ENCODE measurements around the gene TRIM47. TPM values are rescaled to one million over a fixed set of nuclear protein-coding genes. Genes with fewer than 3 reads are reported as not detected.
"Not testable (repeated sequence)": the region's sequence is repeated elsewhere in the genome, so short reads cannot be mapped to it uniquely, and the experiment has no call there.

TRIM47 gene
- total RNA-seq, 4 donors from 2014 or later = 6.8 to 70.1 (median 19.0) TPM

DNA sequence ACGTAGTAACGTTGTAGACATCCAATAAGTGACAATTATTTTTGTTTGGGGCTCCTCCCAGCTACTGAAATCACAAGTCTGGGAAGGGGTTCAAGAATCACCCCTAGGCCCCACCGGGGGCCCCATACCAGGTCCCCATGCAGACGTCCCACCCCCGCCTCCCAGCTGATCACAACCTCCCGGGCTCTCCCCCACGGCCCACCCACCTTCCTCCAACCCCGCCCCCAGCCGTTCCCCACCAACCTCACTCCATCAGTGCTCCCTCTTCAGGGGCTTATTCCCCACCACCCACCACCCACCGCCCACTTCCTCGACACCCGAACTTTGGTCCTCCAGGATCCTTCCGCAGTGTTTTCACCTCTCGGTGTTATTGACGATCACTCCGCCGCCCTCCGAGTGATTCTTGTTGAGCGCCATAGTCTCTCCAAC lies 23.5 kb downstream of the TRIM47 start:
- Histone ChIP-seq H3K27ac (peak overlapping the region; percentile 89 to 99), H3K4me3 (peak overlapping the region; percentile 54 to 90), H3K4me1 (no peaks in the 10 kb centered on the region), H3K27me3 (no peaks in the 10 kb centered on the region), H3K36me3 (no peaks in the 10 kb centered on the region), H3K9me3 (no peaks in the 10 kb centered on the region)
- TF ChIP-seq, protein P1, sequence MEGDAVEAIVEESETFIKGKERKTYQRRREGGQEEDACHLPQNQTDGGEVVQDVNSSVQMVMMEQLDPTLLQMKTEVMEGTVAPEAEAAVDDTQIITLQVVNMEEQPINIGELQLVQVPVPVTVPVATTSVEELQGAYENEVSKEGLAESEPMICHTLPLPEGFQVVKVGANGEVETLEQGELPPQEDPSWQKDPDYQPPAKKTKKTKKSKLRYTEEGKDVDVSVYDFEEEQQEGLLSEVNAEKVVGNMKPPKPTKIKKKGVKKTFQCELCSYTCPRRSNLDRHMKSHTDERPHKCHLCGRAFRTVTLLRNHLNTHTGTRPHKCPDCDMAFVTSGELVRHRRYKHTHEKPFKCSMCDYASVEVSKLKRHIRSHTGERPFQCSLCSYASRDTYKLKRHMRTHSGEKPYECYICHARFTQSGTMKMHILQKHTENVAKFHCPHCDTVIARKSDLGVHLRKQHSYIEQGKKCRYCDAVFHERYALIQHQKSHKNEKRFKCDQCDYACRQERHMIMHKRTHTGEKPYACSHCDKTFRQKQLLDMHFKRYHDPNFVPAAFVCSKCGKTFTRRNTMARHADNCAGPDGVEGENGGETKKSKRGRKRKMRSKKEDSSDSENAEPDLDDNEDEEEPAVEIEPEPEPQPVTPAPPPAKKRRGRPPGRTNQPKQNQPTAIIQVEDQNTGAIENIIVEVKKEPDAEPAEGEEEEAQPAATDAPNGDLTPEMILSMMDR (IDR thresholded peaks at IDR 0.05) = peak in 1 of 4 experiments; percentile 24
- no peak for TF ChIP-seq POLR2A (IDR thresholded peaks at IDR 0.05)
- no peak for DNase-seq
- intact Hi-C loops (cut with DNase I; ENCODE audit: low total_unique reads) = no loop called here

DNA sequence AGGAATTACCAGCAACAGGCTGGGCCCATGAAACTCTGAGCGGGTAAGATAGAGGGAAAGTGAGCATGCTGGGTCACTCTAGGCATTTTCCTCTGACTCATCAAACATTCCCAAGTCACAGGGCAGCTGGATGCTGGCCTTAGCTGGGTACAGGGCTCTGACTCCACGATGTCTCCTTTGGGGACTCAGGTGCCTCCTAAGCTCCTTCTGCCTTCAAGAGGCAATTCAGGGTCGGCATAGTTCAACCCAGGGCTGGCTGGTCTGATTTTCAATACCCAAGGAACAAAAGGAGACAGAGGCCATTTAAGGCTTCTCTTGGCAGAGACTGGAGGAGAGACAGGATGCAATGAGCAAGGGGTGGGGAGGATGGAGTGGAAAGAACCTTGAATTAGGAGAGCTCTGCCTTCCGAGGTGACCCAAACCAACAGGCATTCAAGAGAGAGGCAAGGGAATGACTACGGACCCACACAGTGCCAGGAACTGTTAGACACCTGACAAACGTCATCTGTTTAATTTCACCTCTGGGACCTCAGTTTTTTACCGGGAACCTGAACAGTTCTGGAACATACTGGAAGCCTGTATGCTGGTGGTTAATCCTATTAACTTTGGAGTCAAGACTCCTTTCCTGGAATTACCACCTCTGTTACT lies 24.2 kb downstream of the TRIM47 start:
- H3K4me1 ChIP-seq = no peaks in the 10 kb centered on the region
- no peak for DNase-seq
- intact Hi-C loops (cut with DNase I; ENCODE audit: low total_unique reads) = no loop called here

DNA sequence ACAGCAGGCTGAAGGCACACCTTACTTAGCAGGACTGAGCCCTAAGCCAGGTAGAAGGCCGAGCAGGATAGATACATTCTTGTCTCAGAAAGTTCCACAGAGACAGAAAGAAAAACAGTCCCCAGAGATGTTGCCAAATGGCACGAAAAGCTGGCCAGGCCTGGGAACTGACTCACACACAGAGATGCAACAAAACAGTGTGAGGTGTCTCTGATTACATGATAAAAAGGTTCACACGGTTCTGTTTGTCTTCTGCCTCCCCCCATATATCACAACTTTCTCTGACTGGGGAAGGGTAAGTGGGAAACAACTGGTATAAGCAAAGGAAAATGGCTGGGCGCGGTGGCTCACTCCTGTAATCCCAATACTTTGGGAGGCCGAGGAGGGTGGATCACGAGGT lies 24.9 kb downstream of the TRIM47 start:
- no peak for TF ChIP-seq POLR2A (IDR thresholded peaks at IDR 0.05)
- TF ChIP-seq, protein P1 (IDR thresholded peaks at IDR 0.05) = no peak
- H3K4me1 ChIP-seq = no peaks in the 10 kb centered on the region
- H3K36me3 ChIP-seq = no peaks in the 10 kb centered on the region
- H3K9me3 ChIP-seq = no peaks in the 10 kb centered on the region
- no peak overlapping the region for H3K4me3 ChIP-seq
- no peaks in the 10 kb centered on the region for H3K27me3 ChIP-seq
- intact Hi-C loops (cut with DNase I; ENCODE audit: low total_unique reads) = no loop called here
- H3K27ac ChIP-seq = peak overlapping the region; percentile 89 to 99
- no peak for DNase-seq

More for the DNA sequence above, 24.2 kb downstream of the TRIM47 start:
- H3K9me3 ChIP-seq = no peaks in the 10 kb centered on the region
- H3K4me3 ChIP-seq = peak overlapping the region; percentile 54 to 90
- no peak for TF ChIP-seq POLR2A (IDR thresholded peaks at IDR 0.05)
- TF ChIP-seq, protein P1 (IDR thresholded peaks at IDR 0.05) = no peak
- H3K36me3 ChIP-seq = no peaks in the 10 kb centered on the region
- H3K27me3 ChIP-seq = no peaks in the 10 kb centered on the region
- H3K27ac ChIP-seq = peak overlapping the region; percentile 89 to 99

DNA sequence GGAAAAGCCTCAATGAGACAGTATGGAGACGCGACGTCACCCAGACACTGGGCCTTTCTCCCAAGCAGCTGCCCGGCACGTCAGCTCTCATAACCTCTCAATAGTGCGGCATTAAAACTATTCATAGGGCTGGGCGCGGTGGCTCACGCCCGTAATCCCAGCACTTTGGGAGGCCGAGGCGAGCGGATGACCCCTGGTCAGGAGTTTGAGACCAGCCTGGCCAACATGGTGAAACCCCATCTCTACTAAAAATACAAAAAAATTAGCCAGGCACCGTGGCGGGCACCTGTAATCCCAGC lies 26.7 kb downstream of the TRIM47 start:
- H3K4me3 ChIP-seq; intact Hi-C loops (cut with DNase I; ENCODE audit: low total_unique reads); H3K4me1 ChIP-seq; H3K27ac ChIP-seq; H3K27me3 ChIP-seq; DNase-seq; H3K36me3 ChIP-seq; H3K9me3 ChIP-seq: not testable (repeated sequence)

DNA sequence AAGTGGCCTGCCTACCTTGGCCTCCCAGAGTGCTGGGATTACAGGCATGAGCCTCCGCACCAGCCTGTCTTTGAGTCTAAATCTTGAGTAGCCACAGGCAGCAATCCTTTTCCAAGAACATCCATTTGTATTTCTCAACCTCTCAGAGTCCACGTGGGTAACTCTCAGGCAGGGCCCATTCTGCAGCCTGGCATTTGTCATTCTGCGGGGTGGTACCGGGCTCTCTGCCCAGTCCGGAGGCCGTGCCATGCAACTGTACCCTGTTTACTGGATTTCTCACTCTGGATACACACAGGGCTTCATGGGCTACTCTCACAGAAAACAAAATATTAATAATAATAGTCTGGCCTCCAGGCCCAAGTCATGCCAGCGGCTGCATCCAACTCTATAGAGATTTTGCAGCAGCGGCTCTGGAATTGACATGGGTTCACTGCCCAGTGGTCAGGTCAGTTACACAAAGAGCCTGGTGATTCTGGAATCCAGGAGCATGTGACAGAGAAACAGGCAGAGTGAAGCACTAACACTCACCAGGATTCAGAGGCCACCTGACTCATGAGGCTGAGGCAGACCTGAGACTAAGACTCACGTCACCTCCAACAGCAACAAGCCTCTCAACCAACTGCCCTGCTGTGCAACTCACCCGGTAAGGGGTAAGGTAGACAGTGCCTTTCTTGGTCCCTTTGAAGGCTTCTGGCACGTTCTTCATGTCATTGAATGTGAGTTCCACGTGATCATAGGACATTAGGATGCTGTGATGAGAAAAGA lies 27.3 kb downstream of the TRIM47 start:
- Histone ChIP-seq H3K4me3 (no peak overlapping the region), H3K9me3 (no peaks in the 10 kb centered on the region), H3K4me1 (peaks cover 0 to 6% of the 10 kb centered on the region in 2 donors), H3K27me3 (no peaks in the 10 kb centered on the region), H3K36me3 (no peaks in the 10 kb centered on the region), H3K27ac (no peak overlapping the region)
- intact Hi-C loops (cut with DNase I; ENCODE audit: low total_unique reads) = no loop called here
- no peak for DNase-seq
- TF ChIP-seq POLR2A (IDR thresholded peaks at IDR 0.05) = no peak
- TF ChIP-seq, protein P1 (IDR thresholded peaks at IDR 0.05) = no peak

All from uterus (tissue), 4 donors.